GF-D8 (cell line): ENCODE results near the gene GPR89B.
"Not testable (repeated sequence)": the region's sequence is repeated elsewhere in the genome, so short reads cannot be mapped to it uniquely, and the experiment has no call there.

Experiments used
- DNase-seq: peaks from one replicate; lab custom pipeline; 2025; lab: John Stamatoyannopoulos, UW

Gene GPR89B

GRCh38 chr1:147940456-147940855 is 12.2 kb downstream of the GPR89B start:
- DNase-seq, result not testable (repeated sequence)

- DNase-seq, result not testable (repeated sequence)
These were observed 14.3 kb downstream of the GPR89B start for GRCh38 chr1:147942563-147942962.

- DNase-seq, result not testable (repeated sequence)
These were observed 21.3 kb downstream of the GPR89B start for GRCh38 chr1:147949517-147949916.

DNA sequence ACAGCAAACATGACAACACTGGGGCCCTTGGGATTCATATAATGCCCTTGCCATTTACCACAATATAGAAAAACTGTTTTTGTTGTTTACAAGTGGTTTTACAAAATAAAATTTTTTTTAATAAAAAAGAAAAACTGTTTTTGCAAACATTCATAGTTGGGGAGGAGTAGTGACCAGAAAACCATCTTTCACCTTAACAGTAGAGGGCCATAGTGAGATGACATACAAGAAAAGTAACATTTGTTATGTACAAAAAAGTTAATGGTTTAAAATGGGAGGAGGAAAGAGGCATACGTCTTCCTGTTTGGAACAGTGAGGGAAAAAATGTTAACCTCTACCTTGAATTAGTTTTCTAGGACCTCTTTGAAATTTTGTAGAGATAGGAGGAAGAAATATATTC is 30.7 kb downstream of the GPR89B start:
- DNase-seq, result not testable (repeated sequence)

GRCh38 chr1:147959680-147960079 is 31.5 kb downstream of the GPR89B start:
- DNase-seq, result not testable (repeated sequence)

- DNase-seq, result not testable (repeated sequence)
These were observed 36.4 kb downstream of the GPR89B start for GRCh38 chr1:147964575-147964974.

GRCh38 chr1:147966657-147967056 is 38.4 kb downstream of the GPR89B start:
- DNase-seq, result not testable (repeated sequence)

- DNase-seq, result not testable (repeated sequence)
These were observed 50.9 kb downstream of the GPR89B start for GRCh38 chr1:147978896-147979651.

- DNase-seq, result not testable (repeated sequence)
These were observed 57.2 kb downstream of the GPR89B start for GRCh38 chr1:147985374-147985773.

GRCh38 chr1:147987893-147988292 is 59.7 kb downstream of the GPR89B start:
- not testable (repeated sequence) for DNase-seq

DNA sequence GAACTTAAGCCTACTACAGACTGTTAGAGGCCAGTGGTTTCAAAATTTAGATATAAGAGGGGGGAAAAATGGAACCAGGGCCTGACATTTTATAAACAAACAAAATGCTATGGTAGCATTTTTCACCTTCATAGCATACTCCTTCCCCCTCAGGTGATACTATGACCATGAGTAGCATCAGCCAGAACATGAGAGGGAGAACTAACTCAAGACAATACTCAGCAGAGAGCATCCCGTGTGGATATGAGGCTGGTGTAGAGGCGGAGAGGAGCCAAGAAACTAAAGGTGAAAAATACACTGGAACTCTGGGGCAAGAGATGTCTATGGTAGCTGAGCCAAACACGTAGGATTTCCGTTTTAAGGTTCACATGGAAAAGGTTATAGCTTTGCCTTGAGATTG is 64.7 kb downstream of the GPR89B start:
- DNase-seq, result not testable (repeated sequence)

DNA sequence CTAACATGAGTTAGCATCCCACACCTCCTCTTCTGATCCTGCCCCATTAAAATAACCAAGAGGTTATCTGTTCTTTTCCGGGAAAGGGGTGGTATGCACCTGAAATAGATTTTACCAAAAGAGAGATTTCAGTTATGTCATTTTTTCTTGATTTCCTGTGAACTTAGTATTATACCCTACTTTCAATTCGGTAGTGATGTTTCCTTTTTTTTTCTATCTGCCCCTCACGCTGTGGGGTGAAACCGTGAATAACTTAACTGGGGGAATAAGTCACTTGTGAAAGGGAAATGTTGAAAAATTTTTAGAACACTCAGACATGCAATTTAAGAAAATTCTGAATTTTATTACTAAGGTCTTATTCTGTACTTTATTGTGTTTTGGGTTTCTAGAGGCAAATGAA is 65.2 kb downstream of the GPR89B start:
- DNase-seq, result not testable (repeated sequence)

- not testable (repeated sequence) for DNase-seq
These were observed 65.8 kb downstream of the GPR89B start for GRCh38 chr1:147993825-147994615.

DNA sequence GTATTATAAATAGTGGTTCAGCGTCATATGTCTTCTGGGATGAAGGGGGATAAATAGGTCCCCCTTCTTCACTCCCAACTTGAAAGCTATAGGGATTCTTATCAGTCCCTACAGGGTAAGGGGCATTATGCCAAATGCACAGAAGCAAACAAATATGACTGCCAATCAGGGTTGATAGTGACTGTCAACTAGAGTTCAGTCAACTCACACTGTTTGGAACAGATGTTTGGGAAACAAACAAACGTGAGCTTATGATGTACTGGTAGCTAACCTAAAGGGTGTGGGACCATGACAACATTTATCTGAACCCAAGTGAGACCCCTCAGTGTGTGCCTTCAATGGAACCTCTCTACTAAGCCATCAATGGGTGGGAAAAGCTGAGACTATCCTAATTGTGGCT is 67.9 kb downstream of the GPR89B start:
- not testable (repeated sequence) for DNase-seq

DNA sequence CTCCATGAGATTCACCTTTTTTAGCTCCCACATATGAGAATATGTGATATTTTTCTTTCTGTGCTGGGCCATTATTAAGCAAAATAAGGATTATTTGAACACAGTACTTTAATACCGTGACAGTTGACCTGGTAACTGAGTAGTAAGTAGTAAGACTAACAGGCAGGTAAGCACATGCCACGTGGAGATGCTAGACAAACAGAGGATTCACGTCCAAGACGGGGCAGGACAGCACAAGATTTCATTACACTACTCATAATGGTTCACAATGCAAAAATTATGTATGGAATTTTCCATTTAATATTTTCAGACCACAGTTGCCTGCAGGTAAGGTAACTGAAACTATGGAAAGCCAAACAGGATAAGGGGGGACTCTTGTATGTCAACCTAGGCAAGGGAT is 79.5 kb downstream of the GPR89B start:
- not testable (repeated sequence) for DNase-seq

DNA sequence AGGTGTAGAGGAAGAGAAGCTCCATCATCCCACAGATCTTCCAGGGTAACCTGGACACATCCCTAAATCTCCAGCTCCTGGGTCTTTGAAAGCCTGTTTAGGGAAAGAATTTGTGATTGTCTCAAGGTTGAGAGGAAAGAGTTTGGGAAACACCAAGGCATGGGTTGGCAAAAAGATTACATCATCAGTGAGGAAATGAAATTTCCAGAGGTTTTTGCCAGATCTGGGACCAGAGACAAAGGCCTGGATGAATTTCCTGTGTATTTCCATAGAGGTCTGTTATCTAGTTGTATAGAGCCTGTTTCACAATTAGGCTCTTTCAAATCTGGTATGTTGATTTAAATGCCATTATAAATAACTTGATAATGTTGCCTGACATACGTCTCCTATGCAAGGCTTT is 82.3 kb downstream of the GPR89B start:
- DNase-seq, result no peak

DNA sequence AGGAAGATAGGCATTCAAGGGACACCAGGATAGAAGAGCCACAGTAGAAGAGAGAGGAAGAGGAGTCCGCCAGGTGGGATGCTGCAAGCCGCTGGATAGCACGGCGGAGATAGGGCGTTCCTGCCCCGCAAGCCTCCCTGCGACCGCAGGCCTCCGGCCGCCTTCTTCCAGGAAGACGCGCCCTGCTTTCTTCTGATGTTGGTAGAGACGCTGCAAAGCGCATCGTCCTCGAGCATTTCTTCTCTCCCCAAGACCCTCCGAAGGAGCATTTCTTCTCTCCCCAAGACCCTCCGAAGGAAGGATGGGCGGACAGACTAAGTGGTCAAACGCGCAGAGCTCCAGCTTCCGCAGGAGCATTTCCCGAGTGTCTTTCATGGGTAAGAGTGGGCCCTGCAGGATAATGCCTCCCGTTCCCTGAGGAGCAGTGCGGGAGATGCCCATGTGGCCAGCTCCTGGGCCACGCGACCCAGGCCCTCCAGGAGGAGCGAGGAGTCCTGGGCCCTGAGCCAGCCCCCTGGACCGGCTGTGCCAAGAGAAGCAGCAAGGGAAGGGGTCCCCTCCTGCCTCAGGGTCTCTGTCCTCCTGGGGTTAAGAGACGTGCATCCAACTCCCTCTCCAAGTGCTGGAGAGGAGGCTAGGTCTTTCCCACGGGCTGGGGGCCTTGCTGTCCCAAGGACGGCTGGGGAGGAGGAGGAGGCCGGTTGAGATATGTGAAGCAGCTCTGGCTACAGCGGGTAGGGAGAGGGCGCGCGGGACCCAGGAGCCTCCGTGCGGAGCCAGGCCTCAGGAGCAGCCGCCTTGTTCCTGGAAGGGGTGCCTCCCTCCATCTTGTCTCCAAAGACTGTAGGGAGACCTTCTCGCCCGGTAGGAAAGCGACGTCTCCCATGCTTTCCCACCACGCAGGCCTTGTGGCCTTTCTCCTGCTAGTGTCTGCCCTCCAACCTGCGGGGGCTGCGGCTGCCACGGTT is 85.2 kb downstream of the GPR89B start:
- not testable (repeated sequence) for DNase-seq

- not testable (repeated sequence) for DNase-seq
These were observed 86.3 kb downstream of the GPR89B start for GRCh38 chr1:148014289-148015200.

DNA sequence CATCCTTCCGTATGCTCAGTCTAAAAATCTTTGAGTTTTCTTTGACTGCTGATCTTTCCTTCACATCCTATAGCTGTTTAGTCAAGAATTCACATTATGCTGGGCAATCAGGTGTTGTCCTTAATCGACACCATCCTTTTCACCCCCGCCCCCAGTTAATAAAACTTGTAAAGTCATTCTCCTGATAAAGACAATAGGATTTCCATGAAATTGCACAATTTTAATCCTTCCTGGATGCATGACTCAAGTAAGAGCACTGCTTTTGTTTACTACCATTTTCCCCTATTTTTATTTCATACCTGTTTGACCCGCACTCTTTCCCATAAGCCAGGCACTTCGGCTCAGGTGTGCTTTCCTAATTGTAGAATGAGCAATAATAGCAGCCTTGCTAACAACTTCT is 96.7 kb downstream of the GPR89B start:
- not testable (repeated sequence) for DNase-seq

GRCh38 chr1:148027004-148027403 is 98.8 kb downstream of the GPR89B start:
- not testable (repeated sequence) for DNase-seq

- DNase-seq, result not testable (repeated sequence)
These were observed 104.0 kb downstream of the GPR89B start for GRCh38 chr1:148032247-148032646.
